Measurements from ENCODE around the gene WDR26. TPM values are rescaled to one million over a fixed set of nuclear protein-coding genes. Genes with fewer than 3 reads are reported as not detected.

WDR26 gene
- total and polyA plus RNA-seq, 2 of the 4 experiments (the other 2 are of a cell fraction): 23.8 to 46.4 TPM

- no peak for TF ChIP-seq USF2 (IDR thresholded peaks at IDR 0.05; ENCODE audit: low read depth, low read length)
- TF ChIP-seq MXI1 (IDR thresholded peaks at IDR 0.05; ENCODE audit: borderline replicate concordance, low read depth, low read length): no peak
- no peak for TF ChIP-seq SMC3 (IDR thresholded peaks at IDR 0.05; ENCODE audit: low read depth, low read length)
- TF ChIP-seq BHLHE40 (IDR thresholded peaks at IDR 0.05; ENCODE audit: low read depth, low read length): no peak
- no peak for TF ChIP-seq ELK1 (IDR thresholded peaks at IDR 0.05; ENCODE audit: borderline replicate concordance, low read depth, low read length)
- TF ChIP-seq CTCF (conservative IDR thresholded peaks at IDR 0.05; ENCODE audit: low read depth, low read length): no peak
- no peak for TF ChIP-seq CHD1 (IDR thresholded peaks at IDR 0.05; ENCODE audit: low read depth, low read length)
- no peak for TF ChIP-seq MAFK (IDR thresholded peaks at IDR 0.05; ENCODE audit: low read depth, low read length)
- TF ChIP-seq POLR2A (IDR thresholded peaks at IDR 0.05; ENCODE audit: low read depth, low read length): no peak
- TF ChIP-seq MAZ (IDR thresholded peaks at IDR 0.05; ENCODE audit: borderline replicate concordance, low read depth, low read length): no peak
- TF ChIP-seq RCOR1 (IDR thresholded peaks at IDR 0.05; ENCODE audit: insufficient replicate concordance, low read length): no peak
- TF ChIP-seq NFE2L2 (IDR thresholded peaks at IDR 0.05; ENCODE audit: low read depth, low read length): no peak
- TF ChIP-seq RFX5 (IDR thresholded peaks at IDR 0.05; ENCODE audit: low read depth, low read length): no peak
- TF ChIP-seq RAD21 (IDR thresholded peaks at IDR 0.05; ENCODE audit: low read length): no peak
- TF ChIP-seq FOS (IDR thresholded peaks at IDR 0.05; ENCODE audit: low read depth, low read length): no peak
- TF ChIP-seq CEBPB (IDR thresholded peaks at IDR 0.05; ENCODE audit: low read depth, low read length): no peak
- DNase-seq (no peak), ATAC-seq (ENCODE audit: low read depth) (no peak)
- no peak overlapping the region for H2AK9ac ChIP-seq (replicated peaks; ENCODE audit: low read depth, low read length, poor library complexity)
- H3K9ac ChIP-seq (ENCODE audit: low read depth, low read length): no peak overlapping the region
- no peak overlapping the region for H4K8ac ChIP-seq (ENCODE audit: low read depth in 2 of 2, low read length in 2 of 2)
- no peaks in the 10 kb centered on the region for H4K20me1 ChIP-seq (ENCODE audit: insufficient read depth, low read length)
- H2AK5ac ChIP-seq (ENCODE audit: low read depth, low read length): no peak overlapping the region
- no peak overlapping the region for H3K4me2 ChIP-seq (ENCODE audit: low read depth, low read length)
- no peak overlapping the region for H2BK20ac ChIP-seq (ENCODE audit: low read depth, low read length)
- peaks cover 56% of the 10 kb centered on the region for H3K36me3 ChIP-seq (ENCODE audit: control insufficient read depth, insufficient read depth, low read length)
- H3K4ac ChIP-seq (ENCODE audit: low read depth, low read length): no peak overlapping the region
- H3K9me3 ChIP-seq (ENCODE audit: control insufficient read depth, insufficient read depth, low read length): no peaks in the 10 kb centered on the region
- H3K9me1 ChIP-seq (ENCODE audit: insufficient read depth, low read length): no peaks in the 10 kb centered on the region
- no peak overlapping the region for H3K18ac ChIP-seq (ENCODE audit: low read depth, low read length)
- dilution Hi-C loops (cut with HindIII; ENCODE audit: low sequenced_read_pairs, unreplicated experiment): no loop called here
- H2BK15ac ChIP-seq (ENCODE audit: low read depth, low read length): no peak overlapping the region
- no peak overlapping the region for H4K5ac ChIP-seq (ENCODE audit: low read depth, low read length)
- H4K91ac ChIP-seq (ENCODE audit: insufficient read depth, low read depth, low read length): no peak overlapping the region
- no peak overlapping the region for H3K23ac ChIP-seq (ENCODE audit: low read depth, low read length)
- H3K56ac ChIP-seq (ENCODE audit: extremely low read depth, insufficient read depth, low read length): no peak overlapping the region
- in situ Hi-C loops (cut with MboI; ENCODE audit: low sequenced_read_pairs): no loop called here
- H3K27me3 ChIP-seq (ENCODE audit: control insufficient read depth, insufficient read depth, low read length): no peaks in the 10 kb centered on the region
- CTCF ChIA-PET: no interaction called here
- H2AFZ ChIP-seq (replicated peaks; ENCODE audit: low read length, poor library complexity): no peak overlapping the region
- H3K79me1 ChIP-seq (ENCODE audit: low read depth in 1 of 2, low read length in 2 of 2): peaks cover 17 to 18% of the 10 kb centered on the region in 2 experiments
- no peak overlapping the region for H2BK5ac ChIP-seq (ENCODE audit: low read depth, low read length, poor library complexity, severe bottlenecking)
- no peak overlapping the region for H3K27ac ChIP-seq (ENCODE audit: insufficient read depth, low read length)
- H3K14ac ChIP-seq (replicated peaks; ENCODE audit: low read depth, low read length): no peak overlapping the region
- intact Hi-C loops (cut with micrococcal nuclease): no loop called here
- POLR2A ChIA-PET (ENCODE audit: unreplicated experiment): no interaction called here
- no peaks in the 10 kb centered on the region for H3K4me1 ChIP-seq (ENCODE audit: control insufficient read depth, insufficient read depth, low read length)
- no peak overlapping the region for H2BK120ac ChIP-seq (ENCODE audit: low read depth, low read length)
- BruUV-seq (replicated peaks): no TSS peak
- no peak overlapping the region for H3K4me3 ChIP-seq (ENCODE audit: insufficient read depth, low read depth, low read length)
- WGBS, 2 experiments (ENCODE audit: extremely low coverage in 2 of 2, insufficient read length in 1 of 2): no CpG with 5 or more reads among the region's 1 CpG
Observed at GRCh38 chr1:224399887-224400286, 34.7 kb downstream of the WDR26 start.
